HG02840 (cell line): ENCODE measurements around the gene CAD.
"Not testable (repeated sequence)": the region's sequence is repeated elsewhere in the genome, so short reads cannot be mapped to it uniquely, and the experiment has no call there.

Experiments
- ATAC-seq: cut with Tn5 transposase; IDR thresholded peaks from one replicate; pipeline ENCODE4 v1.9.1; 2021; ENCODE audit warnings: mild to moderate bottlenecking, moderate library complexity, moderate number of reproducible peaks; ENCODE audit not compliant: unreplicated experiment, low FRiP score

CAD gene

DNA sequence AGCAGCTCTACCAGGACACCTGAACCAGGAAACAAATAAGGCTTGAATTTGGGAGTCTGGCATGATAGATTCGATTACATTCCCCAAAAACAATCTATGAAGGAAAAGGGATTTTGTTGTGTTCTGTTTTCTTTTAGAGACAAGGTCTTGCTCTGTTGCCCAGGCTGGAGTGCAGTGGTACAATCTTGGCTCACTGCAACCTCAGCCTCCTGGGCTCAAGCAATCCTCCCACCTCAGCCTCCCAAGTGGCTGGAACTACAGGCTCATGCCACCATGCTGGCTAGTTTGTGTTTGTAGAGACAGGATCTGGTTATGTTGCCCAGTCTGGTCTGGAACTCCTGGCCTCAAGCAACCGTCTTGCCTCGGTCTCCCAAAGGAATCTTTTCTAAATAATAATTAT is 19.1 kb upstream of the CAD start:
- ATAC-seq, result not testable (repeated sequence)

DNA sequence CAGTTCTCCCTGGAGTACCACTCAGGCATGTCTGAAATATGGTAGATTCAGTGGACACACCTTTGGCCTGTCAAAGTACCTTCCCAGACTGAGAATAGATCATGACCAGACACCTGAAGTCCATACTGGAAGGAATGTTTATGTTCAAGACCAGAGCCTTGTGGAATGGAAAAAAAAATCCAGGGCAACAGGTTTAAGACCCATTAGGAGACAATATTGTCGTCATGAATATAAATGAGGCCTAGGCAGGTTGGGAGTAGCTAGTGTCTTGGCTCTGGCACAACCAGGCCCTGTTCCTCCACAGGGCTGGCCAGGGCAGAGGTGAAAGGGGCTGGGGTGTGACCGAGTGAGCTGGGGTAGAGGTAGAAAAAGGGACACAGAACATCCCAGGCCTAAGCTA is 18.5 kb upstream of the CAD start:
- ATAC-seq, result no peak

DNA sequence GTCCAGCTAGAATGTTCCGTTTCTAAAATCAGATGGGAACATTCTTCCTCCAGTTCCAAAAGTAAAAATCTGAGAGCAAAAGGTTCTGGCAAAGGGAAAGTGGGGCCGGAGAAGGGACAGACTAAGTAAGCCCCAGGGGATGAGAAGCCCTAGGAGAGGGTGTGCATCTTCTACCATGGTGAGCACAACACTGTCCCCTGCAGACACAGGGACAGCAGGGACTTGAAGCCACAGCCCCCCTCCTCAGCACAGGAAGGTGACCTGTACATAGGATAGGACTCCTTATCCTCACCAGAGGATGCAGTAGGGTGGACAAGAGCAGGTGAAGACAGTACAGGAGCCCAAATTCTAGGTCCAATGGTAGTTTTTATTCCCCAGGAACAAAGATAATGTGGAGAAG is 17.9 kb upstream of the CAD start:
- no peak for ATAC-seq

DNA sequence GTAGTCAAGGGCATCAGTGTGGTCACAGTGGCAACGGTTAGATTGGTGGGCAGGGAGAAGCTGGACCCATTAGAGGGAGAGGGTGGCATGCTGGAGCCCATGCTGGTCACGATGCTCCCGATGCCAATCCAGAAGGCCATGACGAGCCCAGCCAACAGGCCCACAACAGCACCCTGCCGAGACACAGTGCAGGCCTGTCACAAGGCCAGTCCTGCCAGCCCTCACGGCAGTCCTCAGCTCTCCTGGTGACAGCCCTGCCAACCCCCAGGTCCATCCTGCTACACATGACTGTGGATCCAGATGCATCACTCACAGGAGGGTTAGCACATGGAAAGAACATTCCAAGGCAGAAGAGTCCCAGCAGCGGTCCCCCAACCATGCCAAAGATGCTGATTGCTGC is 15.5 kb upstream of the CAD start:
- no peak for ATAC-seq

DNA sequence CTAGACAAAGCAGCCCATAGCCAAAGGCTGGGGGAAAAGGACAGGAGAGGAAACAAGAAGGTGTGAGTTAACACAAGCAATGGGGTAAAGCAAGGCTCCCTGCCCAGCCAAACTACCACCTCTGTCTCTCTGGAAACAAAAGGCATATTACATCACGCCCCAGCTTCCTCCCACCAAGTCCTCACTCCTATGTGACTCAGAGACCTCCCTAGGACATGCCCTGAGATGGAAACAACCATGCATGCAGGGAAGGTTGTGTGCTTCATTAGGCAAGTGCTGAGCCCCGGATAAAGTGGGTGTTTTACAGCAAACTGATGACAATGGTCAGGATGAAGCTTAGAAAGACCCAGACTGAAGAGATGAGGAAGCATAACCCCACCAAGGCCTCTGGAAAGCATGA is 14.3 kb upstream of the CAD start:
- ATAC-seq, result no peak

DNA sequence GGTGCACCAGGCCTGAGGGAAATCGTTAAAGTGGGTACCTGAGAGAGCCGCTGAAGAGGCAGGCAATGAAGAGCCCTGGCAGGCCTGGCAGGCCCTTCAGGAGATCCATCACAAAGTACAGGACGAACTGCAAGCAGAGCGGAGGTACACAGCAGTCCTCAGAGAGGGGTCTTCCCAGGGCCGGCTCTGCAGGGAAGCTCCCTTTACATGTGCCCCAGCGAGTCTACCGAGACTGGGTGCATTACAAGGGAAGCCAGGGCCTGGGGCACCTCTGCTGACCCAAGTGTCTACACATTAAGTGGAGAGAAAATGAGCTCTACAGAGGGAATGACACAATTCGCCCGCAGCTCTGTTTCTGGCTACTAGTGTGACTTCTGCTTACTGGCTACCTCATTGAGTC is 13.4 kb upstream of the CAD start:
- no peak for ATAC-seq

DNA sequence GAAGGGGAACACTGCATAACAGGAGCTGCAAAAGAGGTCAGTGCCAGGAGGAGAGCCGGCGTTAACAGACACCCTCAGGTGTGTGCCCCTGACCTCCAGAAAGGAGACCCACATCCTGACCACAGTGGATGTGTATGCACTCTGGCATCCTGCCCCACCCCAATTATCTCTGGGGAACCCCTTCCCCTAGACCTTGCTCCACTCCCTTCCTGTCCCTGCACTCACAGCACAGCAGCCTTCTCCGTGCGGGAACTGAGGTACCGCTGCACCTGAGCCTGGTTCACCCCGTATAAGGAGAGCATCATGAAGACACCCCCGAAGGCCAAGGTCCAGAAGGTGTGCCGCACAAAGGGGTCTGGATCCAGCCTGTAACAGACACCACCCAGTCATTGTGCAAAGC is 12.6 kb upstream of the CAD start:
- no peak for ATAC-seq

DNA sequence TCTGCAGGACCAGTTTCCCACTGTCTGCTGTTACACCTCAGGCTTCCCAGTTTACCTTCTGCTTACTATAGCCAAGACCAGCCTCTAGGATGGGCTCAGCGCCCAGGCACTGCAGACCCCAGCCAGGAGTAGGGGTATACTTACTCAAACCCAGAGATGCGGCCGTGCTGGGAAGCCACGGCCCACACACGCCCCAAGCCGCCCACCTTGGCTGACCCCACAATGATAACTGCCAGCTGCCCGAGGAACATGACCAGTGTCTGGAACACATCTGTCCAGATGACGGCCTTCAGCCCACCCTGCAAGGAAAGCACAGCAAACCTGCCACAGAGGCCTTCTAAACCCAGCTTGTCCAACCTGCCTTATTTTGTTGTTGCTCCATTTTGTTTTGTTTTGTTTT is 12.0 kb upstream of the CAD start:
- no peak for ATAC-seq

DNA sequence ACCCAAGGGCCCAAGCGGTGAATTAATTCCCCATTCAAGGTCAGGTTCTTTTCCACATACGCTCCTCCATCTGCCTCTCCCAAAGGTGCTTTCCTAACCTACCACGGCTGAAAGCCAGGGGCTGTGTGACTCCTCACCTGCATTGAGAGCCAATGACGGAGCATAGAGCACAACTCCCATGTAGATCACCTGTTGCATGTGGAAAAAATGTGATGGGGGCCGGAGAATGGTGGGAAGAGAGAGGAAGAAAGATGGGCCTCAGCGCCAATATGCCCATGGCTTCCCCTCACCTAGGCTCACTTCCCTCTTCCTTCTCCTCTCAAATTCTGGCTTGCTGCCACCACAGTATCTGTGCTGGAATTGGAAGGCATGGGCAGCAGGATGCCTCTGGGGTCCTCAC is 10.8 kb upstream of the CAD start:
- ATAC-seq, result no peak

DNA sequence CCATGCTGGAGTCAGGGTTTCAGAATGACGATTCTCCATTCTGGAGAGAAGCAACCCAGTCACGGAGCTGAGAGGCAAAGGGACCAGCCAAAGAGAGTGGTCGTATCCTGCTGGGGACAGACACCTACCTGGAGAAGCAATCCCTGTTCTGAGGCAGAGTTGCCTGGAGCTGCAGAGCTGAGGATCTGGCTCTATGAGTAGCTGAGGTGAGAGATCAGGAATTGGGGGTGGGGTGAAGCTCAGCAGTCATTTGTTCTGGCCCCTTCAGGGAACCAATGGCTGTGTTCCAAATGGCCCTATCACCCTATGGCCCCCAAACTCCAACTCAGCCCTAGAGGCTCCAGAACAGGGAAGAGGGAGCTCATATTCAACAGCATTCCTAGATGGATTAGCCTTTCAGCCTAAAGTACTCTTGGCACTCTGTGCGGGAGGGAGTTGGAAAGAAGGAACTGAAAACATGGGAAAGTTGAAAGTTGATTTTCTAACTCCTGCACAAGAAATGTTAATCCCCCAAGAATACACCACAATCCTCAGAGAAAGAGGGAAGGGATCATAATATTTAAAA is 8.6 kb upstream of the CAD start:
- ATAC-seq, result no peak

DNA sequence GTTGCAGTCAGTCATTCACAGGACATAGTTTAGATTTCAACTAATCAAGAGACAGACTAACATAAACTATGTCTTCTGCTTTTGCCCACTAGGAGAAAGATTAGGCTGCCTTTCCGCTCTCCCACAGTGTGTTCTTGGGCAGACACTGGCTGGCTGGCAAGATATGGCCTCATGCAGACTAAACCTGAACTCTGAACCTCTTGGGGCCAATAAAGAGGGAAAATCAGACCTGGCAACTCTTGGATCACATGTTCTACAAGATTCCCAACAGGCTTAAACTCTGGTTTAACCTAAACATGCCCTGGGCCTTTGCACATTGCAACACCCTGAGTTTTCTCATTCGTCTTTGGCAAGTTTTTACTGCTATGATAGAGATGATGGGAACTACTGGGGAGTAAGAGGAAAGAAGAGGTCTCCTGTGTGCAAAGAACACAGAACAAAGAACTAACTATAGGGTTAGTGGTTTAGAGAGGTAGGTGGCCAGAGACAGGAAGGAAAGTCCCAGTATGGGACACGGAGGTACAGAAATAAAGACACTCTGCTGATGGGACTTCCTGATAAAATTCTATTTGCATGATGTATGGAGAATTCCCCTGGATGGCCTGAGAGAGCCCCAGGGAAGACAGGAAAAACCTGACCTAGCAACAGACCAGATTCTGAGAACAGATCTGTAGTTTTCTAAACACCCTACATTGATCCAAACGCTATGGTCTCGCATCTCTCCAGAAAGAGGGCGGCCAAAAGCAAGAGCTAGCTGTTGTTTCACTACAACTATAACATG is 7.4 kb upstream of the CAD start:
- no peak for ATAC-seq

DNA sequence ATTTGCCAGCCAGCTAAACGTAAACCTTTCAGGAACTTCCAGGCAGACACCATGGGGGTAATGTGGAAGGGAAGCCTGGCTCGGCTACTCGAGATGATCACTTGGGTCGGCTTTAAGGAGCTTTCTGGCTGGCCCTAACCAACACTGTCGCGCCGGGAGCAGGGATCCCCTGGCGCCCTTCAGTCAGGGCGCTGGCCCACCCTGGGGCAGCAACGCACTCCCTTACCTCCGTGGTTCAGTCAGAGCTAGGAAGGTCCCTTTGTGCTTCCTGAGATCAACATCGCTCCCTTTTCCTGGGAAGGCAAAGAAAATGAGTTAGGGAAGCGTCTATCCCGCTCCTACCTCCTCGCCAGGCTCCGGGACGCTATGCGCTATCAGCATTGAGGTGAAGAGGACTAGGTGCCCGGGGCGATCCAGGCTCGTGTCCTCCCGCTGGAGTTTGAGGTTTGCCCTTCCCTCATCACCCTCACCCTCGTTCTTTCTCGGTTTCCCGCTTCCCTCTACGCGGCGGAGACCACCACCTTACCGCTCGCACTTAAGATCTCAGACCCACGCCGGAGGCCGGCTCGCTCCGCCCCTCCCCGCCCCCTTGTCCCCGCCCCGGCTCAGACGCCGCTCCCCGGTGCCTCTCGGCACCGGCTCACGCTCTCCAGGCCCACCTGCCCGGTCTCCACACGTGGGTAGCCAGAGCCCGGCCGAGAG is 5.8 kb upstream of the CAD start:
- no peak for ATAC-seq

DNA sequence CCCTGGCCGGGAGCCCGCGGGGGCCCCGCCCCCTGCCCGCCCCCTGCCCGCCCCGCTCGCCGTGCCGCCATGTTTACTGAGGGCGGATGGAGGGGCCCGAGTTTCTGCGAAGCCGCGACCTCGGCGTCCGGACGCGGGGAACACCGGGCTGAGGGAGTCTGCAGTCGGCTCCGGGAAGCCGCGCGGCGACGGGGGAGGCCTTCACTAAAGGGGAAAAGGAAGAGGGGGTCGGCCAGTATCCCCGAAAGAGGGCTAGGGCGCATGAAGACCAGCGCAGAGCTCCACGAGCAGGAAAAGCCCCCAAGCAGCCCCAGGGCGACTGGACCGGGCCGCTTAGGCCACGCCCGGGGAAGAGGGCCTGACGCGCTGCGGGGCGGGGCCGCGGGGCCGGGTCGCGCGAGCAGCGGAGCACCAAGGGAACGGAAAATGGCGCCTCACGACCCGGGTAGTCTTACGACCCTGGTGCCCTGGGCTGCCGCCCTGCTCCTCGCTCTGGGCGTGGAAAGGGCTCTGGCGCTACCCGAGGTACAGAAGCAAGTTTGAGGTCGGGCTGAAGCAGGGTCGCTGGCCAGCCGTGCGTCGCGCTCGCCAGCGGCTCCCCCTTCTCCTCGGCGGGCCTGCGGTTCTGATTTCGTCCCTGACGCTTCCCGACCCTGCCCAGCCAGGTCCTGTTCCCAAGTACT is 5.1 kb upstream of the CAD start, which contains the start of the genes ATRAID and SLC5A6:
Gene ATRAID (plus strand): TSS at position 99 of the 683 bp plus-strand sequence. CDS start 328 bp downstream, at position 427.
Gene SLC5A6 (minus strand): TSS at position 326 of the 683 bp plus-strand sequence. CDS start 4,618 bp downstream, outside the sequence.
- ATAC-seq, result peak; percentile 80

DNA sequence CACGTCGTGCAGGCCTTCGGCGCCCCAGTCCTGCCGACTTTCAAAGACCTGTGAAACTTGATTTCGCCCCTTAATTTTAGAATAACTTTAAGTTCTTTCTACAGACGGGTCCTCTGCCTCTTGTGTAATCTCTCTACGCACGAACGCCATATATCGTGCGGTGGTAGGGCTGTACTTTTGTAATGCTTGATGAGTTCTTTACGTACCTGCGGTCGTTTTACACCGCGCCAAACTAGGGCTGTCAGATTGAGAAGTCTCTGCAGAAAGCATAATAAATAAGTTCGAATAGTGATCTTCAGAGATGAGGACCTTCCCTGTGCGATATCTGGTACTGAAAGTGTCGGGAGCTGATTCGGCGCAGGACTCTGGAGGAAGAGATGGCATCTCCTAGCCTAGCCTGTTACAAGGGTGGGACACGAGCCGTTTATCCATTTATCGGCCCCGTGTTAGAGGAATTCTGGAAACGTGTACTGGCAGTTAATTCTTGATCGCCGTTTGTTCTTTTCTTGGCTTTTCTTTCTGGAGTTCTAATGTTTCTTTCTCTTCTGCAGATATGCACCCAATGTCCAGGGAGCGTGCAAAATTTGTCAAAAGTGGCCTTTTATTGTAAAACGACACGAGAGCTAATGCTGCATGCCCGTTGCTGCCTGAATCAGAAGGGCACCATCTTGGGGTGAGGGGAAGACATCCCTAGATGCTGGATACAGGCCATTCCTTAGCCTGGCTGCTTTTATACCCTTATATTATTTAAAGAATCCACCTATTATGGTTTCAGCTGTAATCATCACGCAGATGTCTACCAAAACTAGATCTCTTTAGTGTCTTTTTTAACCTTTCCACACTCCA is 4.3 kb upstream of the CAD start:
- ATAC-seq, result no peak

DNA sequence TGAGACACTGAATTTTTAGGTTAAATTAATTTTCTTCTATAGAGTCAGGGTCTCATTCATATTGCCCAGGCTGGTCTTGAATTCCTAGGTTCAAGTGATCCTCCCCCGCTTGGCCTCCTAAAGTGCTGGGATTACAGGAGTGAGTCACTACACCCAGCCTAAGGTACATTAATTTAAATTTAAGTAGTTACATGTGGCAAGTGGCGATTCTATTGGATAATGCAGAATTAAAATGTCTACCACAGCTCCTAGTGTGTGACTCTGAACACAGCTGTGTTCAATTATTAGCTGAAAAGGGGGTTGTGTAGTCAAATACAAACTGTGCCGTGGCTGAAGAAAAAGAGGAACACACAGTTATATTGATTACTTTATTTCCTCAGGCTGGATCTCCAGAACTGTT is 2.2 kb upstream of the CAD start:
- no peak for ATAC-seq

DNA sequence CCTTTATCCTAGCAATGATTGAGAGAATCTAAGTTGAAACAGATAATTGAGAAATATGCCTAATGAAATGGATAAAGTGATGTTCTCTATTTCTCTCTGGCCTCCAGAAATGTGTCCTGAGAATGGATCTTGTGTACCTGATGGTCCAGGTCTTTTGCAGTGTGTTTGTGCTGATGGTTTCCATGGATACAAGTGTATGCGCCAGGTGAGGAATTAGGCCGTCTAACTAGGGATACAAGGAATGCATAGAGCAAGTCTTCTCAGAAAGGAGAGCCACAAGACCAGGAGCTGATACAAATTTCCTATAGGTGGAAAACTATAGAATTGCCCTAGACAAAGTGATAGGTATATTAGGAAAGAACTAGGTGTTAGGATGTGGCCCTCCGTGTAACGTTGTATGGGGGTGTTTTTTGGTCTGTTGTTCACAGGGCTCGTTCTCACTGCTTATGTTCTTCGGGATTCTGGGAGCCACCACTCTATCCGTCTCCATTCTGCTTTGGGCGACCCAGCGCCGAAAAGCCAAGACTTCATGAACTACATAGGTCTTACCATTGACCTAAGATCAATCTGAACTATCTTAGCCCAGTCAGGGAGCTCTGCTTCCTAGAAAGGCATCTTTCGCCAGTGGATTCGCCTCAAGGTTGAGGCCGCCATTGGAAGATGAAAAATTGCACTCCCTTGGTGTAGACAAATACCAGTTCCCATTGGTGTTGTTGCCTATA is 592 bp upstream of the CAD start:
- no peak for ATAC-seq

DNA sequence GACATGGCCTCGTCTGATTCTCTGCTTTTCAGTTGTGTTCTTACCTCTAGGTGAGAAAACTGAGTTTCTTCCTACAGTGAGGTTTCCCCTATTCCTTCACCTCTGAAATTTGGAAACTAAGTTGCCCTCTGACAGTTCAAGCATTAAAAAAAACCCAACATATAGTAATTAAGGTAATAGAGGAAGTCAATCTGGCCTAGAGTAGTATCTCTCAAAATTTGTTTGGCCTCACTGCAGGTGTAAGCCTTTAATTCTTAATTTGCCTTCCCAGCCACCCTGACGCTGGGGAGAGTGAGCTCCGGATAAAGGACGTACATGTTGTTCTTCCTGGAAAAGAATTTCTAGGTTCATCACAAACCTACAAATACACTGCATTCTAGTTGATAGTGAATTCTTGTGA is 1.4 kb downstream of the CAD start:
- no peak for ATAC-seq

DNA sequence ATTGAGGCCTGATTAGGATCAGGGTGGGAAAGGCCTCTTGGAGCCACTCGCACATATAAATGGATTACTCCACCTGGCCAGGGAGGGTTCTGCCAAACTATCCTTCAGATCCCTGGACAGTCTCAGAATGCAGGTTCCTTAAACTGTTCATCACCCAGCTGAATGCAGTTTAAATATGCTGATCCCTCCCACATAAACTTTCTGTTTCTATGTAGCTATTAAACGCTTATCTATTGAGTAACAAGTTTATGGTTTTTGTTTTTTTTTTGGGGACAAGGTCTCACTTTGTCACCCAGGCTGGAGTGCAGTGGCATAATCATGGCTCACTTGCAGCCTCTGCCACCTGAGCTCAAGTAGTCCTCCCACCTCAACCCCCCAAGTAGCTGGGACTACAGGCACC is 1.9 kb downstream of the CAD start:
- ATAC-seq, result no peak

DNA sequence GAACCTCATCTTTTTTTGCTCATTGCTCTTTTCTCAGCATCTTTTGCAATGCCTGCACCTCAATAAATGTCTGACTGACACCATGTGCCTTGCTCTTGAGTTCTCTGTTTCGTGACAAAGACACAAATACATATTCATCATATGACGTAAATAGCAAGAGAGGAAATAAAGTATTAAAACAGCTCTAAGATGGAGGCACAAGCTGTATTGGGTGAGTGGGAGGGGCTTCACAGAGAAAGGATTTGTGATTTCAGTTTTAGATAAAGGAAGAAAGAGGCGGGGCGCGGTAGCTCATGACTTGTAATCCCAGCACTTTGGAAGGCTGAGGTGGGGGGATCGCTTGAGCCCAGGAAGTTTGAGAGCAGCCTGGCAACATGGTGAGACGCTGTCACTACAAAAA is 2.9 kb downstream of the CAD start:
- ATAC-seq, result no peak

DNA sequence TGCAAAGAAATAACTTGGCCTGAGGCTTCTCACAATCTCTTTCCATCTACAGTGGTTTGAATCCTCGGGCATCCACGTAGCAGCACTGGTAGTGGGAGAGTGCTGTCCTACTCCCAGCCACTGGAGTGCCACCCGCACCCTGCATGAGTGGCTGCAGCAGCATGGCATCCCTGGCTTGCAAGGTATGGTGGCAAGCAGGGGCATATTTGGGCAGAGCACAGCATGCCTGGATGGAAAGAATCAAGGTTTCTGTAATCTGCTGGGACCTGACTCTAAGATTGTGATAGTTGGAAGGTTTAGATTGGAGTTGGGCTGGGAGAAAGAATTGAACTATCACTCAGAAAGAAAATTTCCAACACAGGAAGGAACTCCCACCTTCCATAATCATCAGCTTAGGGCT is 4.0 kb downstream of the CAD start:
- no peak for ATAC-seq
